H1 (cell line): ENCODE measurements around the gene MS4A5. TPM values are rescaled to one million over a fixed set of nuclear protein-coding genes. Genes with fewer than 3 reads are reported as not detected.

Experiments used
- ATF2 ChIP-seq: IDR thresholded peaks from 2 replicates; pipeline ENCODE4 v1.6.1; 2012; ENCODE audit warnings: low read length, inconsistent platforms
- polyA plus RNA-seq, 7 experiments: library from polyadenylated mRNA; depleted of rRNA in 3 of 7; stranded (reverse) in 5 of 7; unstranded in 2 of 7; fragments of >200 nt in 5 of 7; fragments of 200-250 nt in 2 of 7; gene quantifications; 1 replicate in 5 of 7; 2 replicates in 1 of 7; 4 replicates in 1 of 7; pipeline versions ENCODE4 v1.2.1 to v1.2.3, GENCODE V29; 2011 to 2013; ENCODE audit warnings: missing spikeins in 2 of 7, mixed read lengths in 2 of 7
- total RNA-seq: library from RNA; stranded (reverse); fragmentation: NEBNext Ultra II Directional; extraction: Animal tissue kit (Norgen Biotek cat#: 25700); gene quantifications from 2 replicates; pipeline ENCODE4 v1.2.1, GENCODE V29; 2021

Gene MS4A5
- total and polyA plus RNA-seq, 2 of the 8 experiments (the other 6 are each of a cell fraction or from before 2014, with no cell fraction given): not detected

- no peak for TF ChIP-seq ATF2
Observed at GRCh38 chr11:60459345-60459744, 30.0 kb downstream of the MS4A5 start (continued).
